Neural cell (in vitro differentiated cells): ENCODE data around the gene MGA. TPM values are rescaled to one million over a fixed set of nuclear protein-coding genes. Genes with fewer than 3 reads are reported as not detected.

Source experiments
- H2AFZ ChIP-seq: fragments of 200-600, 300-800 bp; sonication (generic), shearing (Covaris generic); 2 replicates; pipeline ENCODE4 v1.6.0; 2014; ENCODE audit warnings: low read depth, mild to moderate bottlenecking, antibody characterized with exemption, low read length, moderate library complexity
- H3F3A ChIP-seq: fragments of 200-600 bp; shearing (Covaris generic); 2 replicates; pipeline ENCODE4 v1.6.1; 2016; ENCODE audit warnings: mild to moderate bottlenecking, moderate library complexity, mixed read lengths, antibody characterized with exemption, low read length; ENCODE audit not compliant: insufficient read depth, poor library complexity, severe bottlenecking
- H3K27ac ChIP-seq: fragments of 200-600, 300-800 bp; sonication (generic), shearing (Covaris generic); 2 replicates; pipeline ENCODE4 v1.5.1; 2014; ENCODE audit warnings: mild to moderate bottlenecking, low read length, moderate library complexity
- H3K27me3 ChIP-seq: fragments of 300-800, 200-600 bp; sonication (generic), shearing (Covaris generic); 2 replicates; pipeline ENCODE4 v1.6.0; 2014; ENCODE audit warnings: mild to moderate bottlenecking, low read depth, low read length, moderate library complexity; ENCODE audit not compliant: insufficient read depth
- H3K36me3 ChIP-seq: fragments of 300-800, 200-600 bp; sonication (generic), shearing (Covaris generic); 2 replicates; pipeline ENCODE4 v1.5.1; 2014; ENCODE audit warnings: mild to moderate bottlenecking, antibody characterized with exemption, low read length, moderate library complexity; ENCODE audit not compliant: insufficient read depth
- H3K4me2 ChIP-seq: fragments of 300-800, 200-600 bp; sonication (generic), shearing (Covaris generic); 2 replicates; pipeline ENCODE4 v1.6.0; 2014; ENCODE audit warnings: mild to moderate bottlenecking, low read length
- H3K4me3 ChIP-seq: fragments of 300-800, 200-600 bp; sonication (generic), shearing (Covaris generic); 2 replicates; pipeline ENCODE4 v1.5.1; 2014; ENCODE audit warnings: mild to moderate bottlenecking, low read length, moderate library complexity
- H3K79me2 ChIP-seq: fragments of 200-600 bp; shearing (Covaris generic); replicated peaks from 2 replicates; pipeline ENCODE4 v1.6.0; 2014; ENCODE audit warnings: mild to moderate bottlenecking, low read length, moderate library complexity; ENCODE audit not compliant: insufficient read depth
- H3K9ac ChIP-seq: fragments of 300-800, 200-600 bp; sonication (generic), shearing (Covaris generic); 2 replicates; pipeline ENCODE4 v1.6.1; 2016; ENCODE audit warnings: mild to moderate bottlenecking, low read length, mixed read lengths
- H3K9me2 ChIP-seq: fragments of 200-600 bp; shearing (Covaris generic); 2 replicates; pipeline ENCODE4 v1.6.1; 2016; ENCODE audit warnings: mild to moderate bottlenecking, low read length, mixed read lengths; ENCODE audit not compliant: insufficient read depth
- H3K9me3 ChIP-seq: fragments of 200-600, 300-800 bp; sonication (generic), shearing (Covaris generic); 2 replicates; pipeline ENCODE4 v1.6.1; 2016; ENCODE audit warnings: mild to moderate bottlenecking, mixed run types, low read length, moderate library complexity, mixed read lengths
- H4K20me1 ChIP-seq: fragments of 200-600 bp; shearing (Covaris generic); 2 replicates; pipeline ENCODE4 v1.6.1; 2016; ENCODE audit warnings: mild to moderate bottlenecking, mixed run types; ENCODE audit not compliant: insufficient read depth
- CTCF ChIP-seq: fragments of 450-650 bp; IDR thresholded peaks from 2 replicates; pipeline ENCODE4 v1.5.1; 2014; ENCODE audit warnings: antibody characterized with exemption, mild to moderate bottlenecking, moderate library complexity; ENCODE audit not compliant: poor library complexity, severe bottlenecking
- EP300 ChIP-seq: fragments of 450-650 bp; conservative IDR thresholded peaks from 2 replicates; pipeline ENCODE4 v1.6.1; 2014; ENCODE audit warnings: antibody characterized with exemption, mild to moderate bottlenecking, moderate library complexity; ENCODE audit not compliant: poor library complexity, severe bottlenecking
- EZH2 ChIP-seq: fragments of 200-600, 300-800 bp; shearing (Covaris generic), sonication (generic); IDR thresholded peaks from 2 replicates; pipeline ENCODE4 v1.6.1; 2014; ENCODE audit warnings: antibody characterized with exemption, low read length, borderline replicate concordance, mild to moderate bottlenecking; ENCODE audit not compliant: insufficient read depth, poor library complexity, severe bottlenecking
- MXI1 ChIP-seq: fragments of 450-650 bp; conservative IDR thresholded peaks from 2 replicates; pipeline ENCODE4 v1.6.1; 2014; ENCODE audit warnings: antibody characterized with exemption, mild to moderate bottlenecking; ENCODE audit not compliant: poor library complexity, severe bottlenecking
- POLR2AphosphoS5 ChIP-seq: IDR thresholded peaks from 2 replicates; pipeline ENCODE4 v1.6.1; 2012
- RAD21 ChIP-seq: fragments of 450-650 bp; conservative IDR thresholded peaks from 2 replicates; pipeline ENCODE4 v1.6.1; 2014; ENCODE audit warnings: antibody characterized with exemption, mild to moderate bottlenecking, moderate library complexity
- REST ChIP-seq: IDR thresholded peaks from 2 replicates; pipeline ENCODE4 v1.6.1; 2012; ENCODE audit warnings: borderline replicate concordance
- SMC3 ChIP-seq: fragments of 450-650 bp; conservative IDR thresholded peaks from 2 replicates; pipeline ENCODE4 v1.6.1; 2014; ENCODE audit warnings: antibody characterized with exemption, mild to moderate bottlenecking, moderate library complexity; ENCODE audit not compliant: poor library complexity
- TAF1 ChIP-seq: IDR thresholded peaks from 2 replicates; pipeline ENCODE4 v1.6.1; 2012; ENCODE audit warnings: low read depth
- polyA plus RNA-seq: library from polyadenylated mRNA; depleted of rRNA; stranded (reverse); fragments of >200 nt; gene quantifications from 2 replicates; pipeline ENCODE4 v1.2.3, GENCODE V29; 2014

The MGA gene
- polyA plus RNA-seq, 1 donor from 2014 or later: 13.2 TPM

- Histone ChIP-seq H3F3A (peaks cover 11% of the 10 kb centered on the region), H3K9me3 (no peaks in the 10 kb centered on the region), H3K27me3 (no peaks in the 10 kb centered on the region), H3K4me2 (peak overlapping the region; percentile 91), H3K9ac (peak overlapping the region; percentile 86), H3K9me2 (no peaks in the 10 kb centered on the region), H3K79me2 (peaks cover 30% of the 10 kb centered on the region), H3K36me3 (no peaks in the 10 kb centered on the region), H2AFZ (no peak overlapping the region), H3K4me3 (peak overlapping the region; percentile 81), H3K27ac (peak overlapping the region; percentile 83), H4K20me1 (no peaks in the 10 kb centered on the region)
- TF ChIP-seq EP300 (no peak), MXI1 (no peak), TAF1 (no peak), CTCF (no peak)
Observed at GRCh38 chr15:41775651-41776050, 115.4 kb downstream of the MGA start.

- Histone ChIP-seq H3K27me3 (no peaks in the 10 kb centered on the region), H3F3A (peaks cover 11% of the 10 kb centered on the region), H3K79me2 (peaks cover 36% of the 10 kb centered on the region), H3K36me3 (no peaks in the 10 kb centered on the region), H3K9me3 (no peaks in the 10 kb centered on the region), H3K4me2 (peak overlapping the region; percentile 43), H3K4me3 (peak overlapping the region; percentile 81), H3K9ac (no peak overlapping the region), H4K20me1 (no peaks in the 10 kb centered on the region), H2AFZ (no peak overlapping the region), H3K27ac (no peak overlapping the region), H3K9me2 (no peaks in the 10 kb centered on the region)
- TF ChIP-seq SMC3 (no peak), EZH2 (no peak), POLR2AphosphoS5 (no peak), MXI1 (no peak), TAF1 (no peak), REST (no peak), EP300 (no peak), CTCF (no peak), RAD21 (no peak)
Observed at GRCh38 chr15:41777421-41777973, 117.3 kb downstream of the MGA start.
